Stimulated activated CD8-positive, alpha-beta memory T cell treated with anti-CD3 and anti-CD28 coated beads, Interleukin-4, amount 100 ng/mL, for 48 hours (primary cell): Measurements from ENCODE around the gene C10orf90.

Experiments used
- DNase-seq: peaks from one replicate; pipeline ENCODE4 v3.0.0-alpha.2; 2020

Gene C10orf90

DNA sequence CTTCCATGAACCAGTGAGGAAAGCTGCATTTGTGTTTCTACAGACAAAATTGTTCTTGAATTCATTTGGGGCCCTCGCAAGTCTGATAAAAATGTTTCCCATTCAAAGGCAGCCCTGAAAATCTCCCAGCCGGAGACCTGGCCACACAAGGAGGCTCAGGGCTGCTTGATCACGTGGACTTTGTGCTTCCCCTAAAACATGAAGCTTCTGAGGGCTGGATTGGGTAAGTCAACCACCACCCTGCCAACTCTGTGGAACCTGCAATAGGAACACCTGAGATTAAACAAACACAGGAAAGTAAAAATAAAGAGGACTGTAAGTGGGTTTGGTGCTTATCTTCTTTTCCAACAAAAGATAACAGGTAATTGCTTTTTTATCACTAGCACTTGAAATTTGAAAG, 133.8 kb downstream of the C10orf90 start:
- no peak for DNase-seq

DNA sequence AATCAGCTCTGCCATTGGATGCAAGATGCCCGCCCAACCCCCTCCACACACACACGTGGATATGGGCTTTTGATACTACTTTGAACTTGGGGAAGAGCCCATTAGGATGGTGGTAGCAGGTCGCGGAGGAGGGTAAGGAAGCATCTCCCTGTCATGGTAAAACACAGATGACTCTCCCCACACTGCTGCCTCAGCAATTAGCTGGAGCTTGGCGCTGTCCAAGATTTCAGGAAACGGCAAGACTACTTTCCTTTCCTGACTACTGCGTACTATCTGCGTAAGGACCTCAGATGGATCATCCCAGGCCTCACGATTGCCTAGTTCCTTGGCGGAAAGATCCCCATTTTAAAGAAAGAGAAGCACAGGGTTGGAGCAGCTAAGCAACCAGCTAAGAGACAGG, 134.3 kb downstream of the C10orf90 start:
- DNase-seq = no peak

DNA sequence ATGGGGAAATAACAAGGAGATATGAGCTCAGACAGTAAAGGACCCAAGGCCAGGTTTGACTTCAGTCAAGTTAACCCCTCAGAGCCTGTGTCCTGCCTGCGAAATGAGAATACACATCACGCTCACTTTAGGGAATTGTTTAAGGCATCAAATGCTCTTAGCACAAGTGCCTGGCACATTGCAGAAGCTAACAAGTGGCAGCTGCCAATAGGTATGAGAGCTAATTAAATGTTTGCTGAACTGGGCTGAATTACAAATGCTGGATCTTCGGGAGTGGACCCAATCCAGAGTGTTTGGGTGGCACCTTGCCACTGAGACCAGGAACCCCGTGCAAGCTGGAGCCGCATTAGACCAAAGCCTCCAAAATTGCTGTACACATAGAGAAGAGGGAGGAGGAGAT, 136.8 kb downstream of the C10orf90 start:
- no peak for DNase-seq

DNA sequence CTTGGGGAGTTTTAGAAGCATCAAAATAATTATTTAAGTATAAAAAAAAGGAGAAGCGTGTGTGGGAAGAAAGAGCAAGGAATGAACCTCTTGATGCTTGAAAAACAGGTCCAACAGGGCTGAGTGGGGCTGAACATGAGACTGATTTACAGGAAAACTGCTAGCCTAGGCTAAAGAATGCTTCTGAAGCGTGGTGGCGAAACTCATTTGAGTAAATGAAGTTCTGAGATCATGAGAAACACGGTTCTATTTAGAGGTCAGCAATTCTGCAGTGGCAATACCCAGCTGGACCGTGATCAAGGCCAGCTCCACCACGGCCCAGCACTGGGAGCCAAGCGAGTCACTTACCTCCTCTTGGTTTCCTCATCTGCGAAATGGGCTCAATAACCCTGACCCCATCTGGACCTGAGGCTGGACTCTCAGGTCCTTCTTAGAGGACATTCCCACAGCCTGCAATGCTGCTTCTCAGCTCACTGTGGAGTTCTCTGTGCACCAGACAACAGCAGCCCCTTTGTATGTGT, 142.1 kb downstream of the C10orf90 start:
- DNase-seq = no peak

DNA sequence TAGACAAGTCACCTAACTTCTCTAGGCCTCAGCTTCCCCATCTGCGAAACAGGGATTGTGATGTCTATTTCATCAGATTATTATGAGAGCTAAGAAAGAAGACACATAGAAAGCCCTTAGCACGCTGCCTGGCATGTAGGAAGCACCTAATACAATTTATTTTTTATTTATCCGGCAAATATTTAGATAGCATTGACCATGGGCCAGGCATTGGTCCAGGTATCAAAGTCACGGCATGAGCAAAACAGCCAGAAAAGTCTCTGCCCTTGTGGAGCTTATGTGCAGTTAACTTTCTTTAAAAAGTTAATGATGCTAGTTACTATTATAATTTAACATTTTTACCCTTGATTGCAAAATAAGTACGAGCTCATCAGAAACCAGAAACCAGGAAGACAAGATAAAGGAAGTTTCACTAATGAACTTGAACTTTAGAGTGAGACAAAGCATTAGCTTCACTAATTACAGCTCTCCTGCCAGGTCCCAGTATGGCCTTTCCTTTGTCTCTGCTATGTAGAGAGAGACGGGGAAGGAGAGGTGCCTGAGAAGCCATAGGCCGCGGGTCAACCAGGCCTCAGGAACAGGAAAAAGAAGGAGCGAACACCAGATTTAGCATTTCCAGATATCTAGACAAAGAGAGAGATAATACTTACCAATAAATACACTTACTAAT, 142.7 kb downstream of the C10orf90 start:
- DNase-seq = no peak

DNA sequence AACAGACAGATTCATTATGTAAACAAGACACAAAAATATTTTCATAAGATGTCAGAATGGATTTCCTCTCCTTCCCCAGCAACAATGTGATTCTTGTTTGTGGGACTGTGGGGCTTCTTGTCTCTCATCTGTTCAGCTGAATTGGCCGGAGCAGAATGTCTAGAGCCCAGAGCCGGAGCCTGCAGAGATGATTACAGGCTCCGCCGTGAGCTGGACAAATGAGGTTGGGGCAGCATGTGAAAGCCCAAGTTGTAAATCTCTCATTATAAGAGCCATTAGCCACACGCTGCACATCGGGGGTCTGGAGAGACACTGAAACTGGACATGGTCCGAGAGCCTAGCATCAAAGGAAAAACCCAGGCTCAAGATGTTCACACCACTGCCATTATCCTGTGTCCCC, 145.2 kb downstream of the C10orf90 start:
- DNase-seq = no peak

DNA sequence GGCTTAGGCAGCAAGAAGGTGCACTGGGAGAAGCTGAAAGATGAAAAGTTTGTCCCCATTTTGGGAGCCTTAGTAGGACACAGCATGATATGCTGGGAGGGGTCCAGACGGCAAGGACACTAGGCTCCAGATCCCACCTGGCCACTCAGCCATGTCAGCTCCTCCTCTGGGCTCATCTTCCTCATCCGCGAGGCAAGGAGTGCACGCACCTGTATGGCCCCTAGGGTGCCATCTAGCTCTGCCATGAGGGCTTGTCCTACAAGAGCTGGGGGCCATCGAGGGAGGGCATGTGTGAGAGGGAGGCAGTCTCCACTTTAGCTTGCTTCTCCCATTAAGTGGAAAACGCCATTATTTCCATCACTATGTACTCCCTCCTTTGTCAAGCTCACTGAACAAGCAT, 146.0 kb downstream of the C10orf90 start:
- DNase-seq = no peak

DNA sequence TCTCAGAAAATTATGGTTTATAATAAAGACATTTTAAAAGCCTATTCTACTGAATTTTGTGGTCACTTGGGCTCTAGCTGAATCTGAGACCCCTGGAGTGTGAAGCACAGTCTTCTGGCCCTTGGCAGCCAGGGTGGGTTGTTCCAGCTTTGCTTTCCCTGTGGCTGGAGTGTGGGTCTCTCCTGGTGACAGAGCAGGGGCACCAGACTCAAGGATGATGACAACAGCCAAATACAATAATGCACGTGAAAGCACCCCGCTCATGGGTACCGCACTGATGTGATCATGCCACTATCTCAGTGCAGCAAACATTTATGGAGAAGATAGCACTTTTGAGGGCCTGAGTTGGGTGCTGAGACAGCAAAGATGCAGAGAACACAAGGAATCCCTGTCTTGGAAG, 147.4 kb downstream of the C10orf90 start:
- DNase-seq = no peak

DNA sequence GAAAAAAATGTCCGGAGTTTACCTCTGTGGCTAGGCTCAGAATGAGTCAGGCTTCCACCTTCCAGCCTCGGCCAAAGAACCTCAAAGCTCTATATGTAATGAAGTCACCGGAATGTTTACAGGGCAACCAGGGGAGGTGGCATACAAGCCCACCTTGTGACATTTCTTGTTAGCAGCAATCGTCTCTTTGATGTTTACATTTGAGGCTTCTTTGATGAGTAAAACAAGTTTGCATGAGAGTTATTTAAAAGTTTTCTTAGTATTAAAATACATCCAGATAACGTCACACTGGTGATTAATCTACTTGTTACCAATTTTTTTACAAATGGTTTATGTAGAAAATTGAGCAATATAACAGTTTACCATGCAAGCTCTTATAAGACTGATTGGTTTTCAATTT, 149.1 kb downstream of the C10orf90 start:
- no peak for DNase-seq

DNA sequence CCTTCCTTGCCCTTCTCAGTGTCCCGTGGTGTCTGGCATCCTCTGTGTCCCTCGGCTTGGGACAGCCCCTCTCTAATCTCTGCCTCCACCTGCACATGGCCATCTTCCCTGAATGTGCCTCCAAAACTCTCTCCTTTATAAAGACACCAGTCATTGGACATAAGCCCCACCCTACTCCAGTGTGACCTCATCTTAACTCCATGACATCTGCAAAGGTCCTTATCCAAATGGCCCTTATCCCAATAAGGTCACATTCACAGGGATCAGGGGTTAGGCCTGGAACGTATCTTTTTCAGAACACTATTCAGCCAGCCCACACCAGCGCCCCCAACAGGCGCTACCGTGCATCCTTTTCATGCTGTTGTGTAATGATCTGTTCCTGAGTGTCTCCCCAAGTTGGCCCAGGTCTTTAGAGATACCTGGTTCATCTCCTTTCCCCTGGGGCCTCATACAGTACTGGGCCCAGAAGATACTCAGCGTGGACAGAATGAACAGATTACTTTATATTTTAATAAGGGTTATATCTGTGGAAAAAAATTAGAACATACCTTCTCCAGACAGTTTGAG, 149.7 kb downstream of the C10orf90 start:
- DNase-seq = no peak

DNA sequence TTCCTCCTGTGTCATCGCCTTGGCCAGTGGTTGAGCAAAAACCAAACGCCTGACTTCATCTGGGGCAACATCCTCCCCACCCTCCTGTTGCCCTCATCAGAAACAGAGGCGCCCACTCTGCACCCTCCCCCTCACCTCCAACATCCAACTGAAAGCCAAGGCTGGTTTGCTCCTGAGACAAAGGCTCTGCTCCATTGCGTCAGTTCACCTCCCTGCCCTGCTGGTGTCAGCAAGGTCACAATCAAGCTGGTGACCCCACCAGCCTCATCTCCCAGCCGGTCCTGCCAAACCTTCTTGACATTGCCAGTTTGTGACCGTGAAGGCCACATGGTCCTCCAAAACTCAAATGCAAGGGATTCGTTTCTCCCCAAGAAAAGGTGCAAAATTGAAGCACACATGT, 150.5 kb downstream of the C10orf90 start:
- DNase-seq = no peak

DNA sequence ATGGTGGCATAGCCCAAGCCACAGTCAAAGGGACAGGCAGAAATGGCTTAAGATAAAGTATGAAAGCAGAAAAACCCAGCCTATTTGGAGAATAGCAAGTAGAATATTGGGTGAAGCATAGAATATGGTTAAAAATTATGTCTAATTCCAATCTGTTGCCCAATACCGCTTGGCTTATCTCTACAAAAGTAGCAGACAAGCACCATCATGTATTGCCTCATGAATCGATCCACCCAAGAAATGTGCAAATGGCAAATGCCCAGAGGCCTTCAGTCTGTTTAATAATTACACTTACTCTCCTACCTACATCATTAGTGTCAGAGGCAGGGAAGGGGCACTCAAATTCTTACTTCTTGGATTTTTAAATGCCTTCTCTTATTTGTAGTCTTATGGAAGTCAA, 151.3 kb downstream of the C10orf90 start:
- no peak for DNase-seq

DNA sequence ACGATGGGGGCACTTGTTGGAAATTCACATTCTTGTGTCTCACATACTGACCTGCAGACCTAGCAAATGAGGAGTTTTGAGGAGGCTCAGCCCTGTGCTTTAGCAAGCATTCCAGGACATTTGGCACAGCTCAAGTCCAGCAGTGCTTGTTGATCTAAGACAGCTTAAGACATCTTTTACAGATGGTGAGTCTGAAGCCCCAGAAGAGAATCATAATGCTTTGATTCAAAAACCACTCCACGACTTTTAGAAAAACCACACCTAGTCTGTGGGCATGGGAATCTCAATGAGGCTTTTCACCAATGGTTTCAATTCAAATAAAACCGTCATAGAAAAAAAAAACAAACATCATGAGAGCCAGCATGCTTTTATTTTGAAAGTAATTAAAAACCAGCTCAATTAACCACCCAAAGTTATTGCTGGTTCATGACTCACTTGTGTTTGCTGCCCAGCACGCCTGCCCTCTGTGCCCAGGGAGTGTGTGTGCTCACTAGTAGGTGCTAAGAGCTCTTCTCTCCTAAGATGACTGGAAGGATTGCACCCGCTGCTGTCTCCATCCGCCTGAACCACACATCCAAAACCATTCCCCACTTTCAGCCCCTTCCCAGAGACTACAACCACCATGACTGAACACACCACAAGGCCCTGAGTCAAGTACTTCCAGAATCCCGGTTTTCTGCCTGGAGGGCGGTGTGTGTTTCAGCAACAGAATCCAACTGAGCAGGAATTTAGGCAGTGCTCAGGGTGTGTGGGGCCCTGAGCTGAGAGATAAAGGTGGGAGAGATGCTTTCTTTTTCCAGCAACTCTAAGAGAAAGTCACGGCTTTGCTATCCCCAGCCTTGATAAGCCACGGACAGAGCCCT, 152.0 kb downstream of the C10orf90 start:
- no peak for DNase-seq

DNA sequence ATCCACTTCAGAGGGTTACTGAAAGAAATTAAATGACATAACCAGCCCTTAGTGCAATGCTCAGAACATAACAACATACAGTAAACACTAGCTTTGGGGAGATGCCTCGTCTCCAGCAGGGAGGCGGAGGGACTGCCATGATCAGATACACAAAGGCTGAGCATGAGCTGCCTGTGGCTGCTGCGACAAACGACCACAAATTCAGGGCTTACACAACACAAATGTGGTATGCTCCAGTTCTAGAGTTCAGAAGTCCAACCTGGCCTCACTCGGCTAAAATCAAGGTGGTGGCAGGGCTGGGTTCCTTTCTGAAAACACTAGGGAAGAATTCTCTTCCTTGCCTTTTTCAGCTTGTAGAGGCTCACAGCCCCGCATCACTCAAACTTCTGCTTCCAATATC, 154.0 kb downstream of the C10orf90 start:
- no peak for DNase-seq

DNA sequence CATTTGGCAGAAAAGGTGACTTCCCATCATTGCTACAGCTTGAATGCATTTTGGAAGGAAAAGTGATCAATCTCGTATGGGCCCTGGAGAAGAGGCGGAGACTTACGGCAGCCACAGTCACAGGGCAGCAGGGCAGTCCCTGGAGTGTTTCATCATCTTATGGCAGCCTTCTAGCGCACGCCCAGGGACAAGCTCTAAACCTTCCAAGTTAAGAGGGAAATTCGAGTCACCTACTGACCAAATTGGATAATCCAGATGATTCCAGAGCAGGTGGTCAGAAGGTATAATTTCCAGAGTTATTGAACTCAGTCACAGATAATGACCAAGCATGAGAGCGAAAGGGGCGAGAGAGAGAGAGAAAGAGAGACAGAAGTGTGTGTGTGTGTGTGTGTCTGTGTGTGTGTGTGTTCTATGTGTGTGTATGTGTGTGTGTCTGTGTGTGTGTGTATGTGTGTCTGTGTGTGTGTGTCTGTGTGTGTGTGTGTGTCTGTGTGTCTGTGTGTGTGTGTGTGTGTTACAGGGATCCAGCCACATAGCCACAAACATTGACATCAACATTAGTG, 158.5 kb downstream of the C10orf90 start:
- DNase-seq = no peak

DNA sequence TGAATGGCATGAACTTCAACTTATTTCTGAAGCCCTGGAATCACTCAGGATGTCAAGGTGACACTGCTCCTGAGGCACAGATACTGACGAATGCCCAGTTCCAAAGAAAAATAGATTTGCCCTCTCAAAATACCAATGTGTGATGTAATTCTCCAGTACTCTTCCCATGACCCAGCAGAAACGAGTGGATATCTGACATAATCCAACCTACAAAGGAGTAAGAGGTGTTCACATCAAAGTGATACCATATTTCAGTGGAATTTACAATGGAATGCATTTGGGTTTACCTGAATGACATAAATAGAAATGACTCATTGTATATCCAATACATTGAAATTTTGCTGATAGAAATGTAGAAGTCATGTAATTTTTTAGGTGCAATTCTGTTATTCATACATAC, 161.3 kb downstream of the C10orf90 start:
- no peak for DNase-seq

DNA sequence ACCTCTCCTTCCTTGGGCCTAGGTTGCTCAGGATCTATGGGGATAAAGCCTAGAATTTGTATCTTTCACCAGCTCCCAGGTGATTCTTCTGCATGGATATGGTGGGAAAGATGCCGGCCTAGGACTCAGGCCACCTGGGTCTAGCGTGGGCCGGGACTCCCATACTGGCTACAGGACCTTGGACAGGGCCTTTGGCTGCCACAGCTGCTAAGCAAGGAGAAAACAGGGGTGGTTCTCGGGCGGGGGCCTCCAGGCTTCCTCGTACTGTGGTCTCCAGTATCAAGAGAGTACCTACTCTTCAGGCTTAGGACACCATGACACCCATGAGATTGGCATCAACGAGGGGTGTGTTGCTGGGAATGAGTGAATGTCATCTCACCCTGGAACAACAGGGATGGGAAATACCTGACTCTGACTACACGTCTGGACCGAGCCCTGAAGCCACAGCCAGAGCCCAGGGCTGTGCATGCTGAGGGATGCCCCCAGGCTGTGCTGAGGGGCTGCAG, 161.9 kb downstream of the C10orf90 start:
- no peak for DNase-seq

DNA sequence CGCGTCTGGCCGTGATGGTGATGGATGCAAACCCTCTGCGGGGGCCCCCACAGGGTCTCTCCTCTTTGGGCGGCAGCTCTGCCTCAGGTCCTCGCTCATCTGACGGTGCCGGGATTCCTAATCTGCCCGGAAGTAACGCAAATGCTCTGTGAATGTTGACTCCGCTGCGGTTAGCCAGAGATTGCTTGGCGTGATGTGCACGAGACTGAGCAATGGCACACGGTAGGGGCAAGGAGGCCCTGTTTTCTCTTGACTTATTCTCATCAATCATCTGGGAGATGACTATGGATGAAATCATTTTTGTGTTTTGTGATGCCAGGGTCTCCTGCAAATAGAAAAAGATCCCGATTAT, 165.8 kb downstream of the C10orf90 start:
- no peak for DNase-seq

DNA sequence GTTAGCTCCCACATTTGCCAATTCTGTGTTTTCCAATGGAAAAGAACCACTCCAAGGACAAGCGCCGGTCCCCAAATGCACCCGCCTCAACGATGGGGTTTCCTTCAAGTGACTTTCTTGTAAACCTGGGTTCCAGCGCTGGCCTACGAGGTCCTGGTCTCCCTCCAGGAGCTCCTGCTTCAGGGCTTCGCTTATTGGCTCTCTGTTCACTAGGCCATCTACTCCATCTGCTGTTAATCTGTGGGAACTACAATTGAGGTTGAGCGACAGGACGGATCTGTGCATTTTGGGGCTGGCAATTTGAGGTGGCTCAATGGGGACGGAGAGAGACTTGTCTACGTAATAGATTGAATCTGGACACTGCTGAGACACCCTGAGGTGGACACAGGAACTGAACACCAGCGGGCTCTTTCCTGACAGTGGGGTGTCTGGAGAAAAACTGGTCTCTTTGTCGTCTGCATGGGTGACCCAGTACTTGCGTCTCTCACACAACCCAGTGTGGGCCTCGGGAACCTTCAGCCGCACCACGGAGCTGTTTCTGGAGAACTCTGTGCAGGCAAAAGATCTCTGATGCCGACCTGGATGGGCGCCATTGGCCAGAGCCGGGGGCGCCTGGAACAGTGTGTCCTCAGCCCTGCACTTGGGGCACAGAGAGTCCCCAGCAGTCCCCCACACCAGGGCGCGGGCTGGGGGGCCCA, 166.3 kb downstream of the C10orf90 start:
- DNase-seq = no peak

DNA sequence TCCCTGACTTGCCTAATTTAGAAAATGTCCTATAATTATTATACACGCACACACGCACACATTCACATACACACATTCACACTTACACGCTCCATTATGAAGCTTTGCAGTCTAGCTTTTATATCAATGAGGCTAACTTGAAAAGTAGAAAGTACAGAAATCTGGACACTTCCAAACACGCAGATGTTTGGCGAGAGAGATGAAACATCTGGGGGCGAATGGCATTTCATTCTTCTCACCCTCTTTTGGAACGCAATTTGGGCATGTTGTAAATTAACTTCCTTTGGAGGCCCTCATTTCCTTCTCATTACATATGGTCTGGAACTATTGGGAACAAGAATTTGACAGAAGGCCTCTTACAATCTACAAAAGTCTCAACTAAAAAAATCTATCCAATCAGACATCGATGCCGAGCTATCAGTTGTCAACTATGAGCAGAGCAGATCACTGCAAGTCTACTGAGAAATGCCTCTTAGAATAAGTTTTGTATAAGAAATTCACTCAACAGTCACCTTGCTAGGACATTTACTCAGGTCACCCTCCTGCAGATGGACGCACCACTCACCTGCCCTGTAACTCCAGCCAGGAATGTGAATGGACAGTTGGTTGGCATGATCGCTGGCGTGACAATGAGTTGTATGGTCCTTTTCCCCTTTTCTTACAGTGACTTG, 167.0 kb downstream of the C10orf90 start:
- no peak for DNase-seq

DNA sequence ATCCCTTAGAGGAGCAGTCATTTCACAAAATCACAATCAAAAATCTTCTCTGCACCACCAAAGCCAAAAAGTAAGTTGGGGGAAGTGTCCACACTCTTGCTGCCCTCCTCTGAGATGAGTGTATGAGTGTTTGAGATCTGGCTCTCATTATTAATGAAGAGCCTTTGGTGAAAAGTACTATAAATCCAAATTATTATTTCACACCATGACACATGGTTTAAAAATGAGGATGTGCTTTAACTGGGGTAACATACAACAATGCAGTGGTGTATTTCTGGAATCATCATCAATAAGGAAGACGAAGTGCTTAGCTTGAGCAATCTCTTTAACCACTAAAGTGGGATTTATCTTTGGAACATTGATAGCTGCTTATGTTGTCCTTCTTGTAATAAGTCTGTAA, 168.1 kb downstream of the C10orf90 start:
- no peak for DNase-seq

DNA sequence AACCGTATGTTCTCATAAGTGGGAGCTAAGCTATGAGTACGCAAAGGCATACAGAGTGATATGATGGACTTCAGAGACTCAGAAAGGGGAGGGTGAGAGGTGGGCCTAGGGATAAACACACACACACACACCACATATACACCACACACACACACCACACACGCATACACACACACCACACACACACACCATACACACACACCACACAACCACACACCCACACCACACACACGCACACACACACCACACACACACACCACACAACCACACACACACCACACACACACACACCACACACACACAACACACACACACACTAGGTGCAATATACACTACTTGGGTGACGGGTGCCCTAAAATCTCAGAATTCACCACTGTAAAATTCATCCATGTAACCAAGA, 168.7 kb downstream of the C10orf90 start:
- no peak for DNase-seq
